ENCODE measurements around the gene FBL.

DNA sequence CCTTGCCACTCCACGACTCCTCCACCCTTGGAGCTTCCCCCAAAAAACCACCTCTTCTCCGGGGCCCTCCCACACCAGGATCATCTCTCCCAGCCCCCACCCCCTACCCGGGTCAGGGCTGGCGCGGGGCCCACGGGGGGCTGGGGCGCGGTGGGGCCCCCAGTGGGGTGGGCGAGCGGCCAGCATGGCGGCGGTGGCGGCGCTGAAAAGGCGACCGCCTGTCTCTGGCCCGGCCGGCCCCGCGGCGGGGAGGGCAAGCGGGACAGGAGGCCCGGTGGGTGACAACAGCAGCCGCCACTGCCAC lies 13.1 kb downstream of the FBL start:
- TF ChIP-seq POLR2A (IDR thresholded peaks at IDR 0.05) (no peak), EP300 (IDR thresholded peaks at IDR 0.05) (no peak)
- TF ChIP-seq, protein P1, sequence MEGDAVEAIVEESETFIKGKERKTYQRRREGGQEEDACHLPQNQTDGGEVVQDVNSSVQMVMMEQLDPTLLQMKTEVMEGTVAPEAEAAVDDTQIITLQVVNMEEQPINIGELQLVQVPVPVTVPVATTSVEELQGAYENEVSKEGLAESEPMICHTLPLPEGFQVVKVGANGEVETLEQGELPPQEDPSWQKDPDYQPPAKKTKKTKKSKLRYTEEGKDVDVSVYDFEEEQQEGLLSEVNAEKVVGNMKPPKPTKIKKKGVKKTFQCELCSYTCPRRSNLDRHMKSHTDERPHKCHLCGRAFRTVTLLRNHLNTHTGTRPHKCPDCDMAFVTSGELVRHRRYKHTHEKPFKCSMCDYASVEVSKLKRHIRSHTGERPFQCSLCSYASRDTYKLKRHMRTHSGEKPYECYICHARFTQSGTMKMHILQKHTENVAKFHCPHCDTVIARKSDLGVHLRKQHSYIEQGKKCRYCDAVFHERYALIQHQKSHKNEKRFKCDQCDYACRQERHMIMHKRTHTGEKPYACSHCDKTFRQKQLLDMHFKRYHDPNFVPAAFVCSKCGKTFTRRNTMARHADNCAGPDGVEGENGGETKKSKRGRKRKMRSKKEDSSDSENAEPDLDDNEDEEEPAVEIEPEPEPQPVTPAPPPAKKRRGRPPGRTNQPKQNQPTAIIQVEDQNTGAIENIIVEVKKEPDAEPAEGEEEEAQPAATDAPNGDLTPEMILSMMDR (IDR thresholded peaks at IDR 0.05), result no peak
